Measurements from ENCODE around the gene IL37.

IL37 gene

GRCh38 chr2:112910865-112911264, at the start of gene IL37:
Gene IL37 (plus strand): TSS chr2:112911165. CDS start chr2:112913013, 1,848 bp downstream.
- DNase-seq = no peak

- no peak for DNase-seq
Observed at GRCh38 chr2:112864072-112864471, 46.9 kb upstream of the IL37 start.

GRCh38 chr2:112866128-112866835, 44.7 kb upstream of the IL37 start:
- no peak for DNase-seq

- DNase-seq = no peak
Observed at GRCh38 chr2:112867701-112868631, 43.0 kb upstream of the IL37 start.

GRCh38 chr2:112869258-112869842, 41.6 kb upstream of the IL37 start:
- no peak for DNase-seq

GRCh38 chr2:112870841-112871835, 39.8 kb upstream of the IL37 start:
- DNase-seq = no peak

GRCh38 chr2:112876257-112876970, 34.6 kb upstream of the IL37 start:
- DNase-seq = no peak

- no peak for DNase-seq
Observed at GRCh38 chr2:112876971-112877361, 34.0 kb upstream of the IL37 start.

- DNase-seq = no peak
Observed at GRCh38 chr2:112877423-112877822, 33.5 kb upstream of the IL37 start.

- DNase-seq = no peak
Observed at GRCh38 chr2:112879491-112880041, 31.4 kb upstream of the IL37 start.

- DNase-seq = no peak
Observed at GRCh38 chr2:112880091-112880531, 30.9 kb upstream of the IL37 start.

- no peak for DNase-seq
Observed at GRCh38 chr2:112880696-112881095, 30.3 kb upstream of the IL37 start.

GRCh38 chr2:112881217-112881985, 29.6 kb upstream of the IL37 start:
- peak in 3 of 14 donors; percentile 9 to 62 (median 32) for DNase-seq

- DNase-seq = no peak
Observed at GRCh38 chr2:112883669-112884068, 27.3 kb upstream of the IL37 start.

- DNase-seq = peak in 1 of 14 donors; percentile 13
Observed at GRCh38 chr2:112884869-112885505, 26.0 kb upstream of the IL37 start.

GRCh38 chr2:112885506-112885902, 25.5 kb upstream of the IL37 start:
- DNase-seq = no peak

- DNase-seq = no peak
Observed at GRCh38 chr2:112886291-112886690, 24.7 kb upstream of the IL37 start.

- no peak for DNase-seq
Observed at GRCh38 chr2:112887964-112888749, 22.8 kb upstream of the IL37 start.

GRCh38 chr2:112889976-112890375, 21.0 kb upstream of the IL37 start:
- DNase-seq = no peak

Measured in C1 segment of cervical spinal cord (tissue), 14 donors.